ENCODE data around the gene NADK. TPM values are rescaled to one million over a fixed set of nuclear protein-coding genes. Genes with fewer than 3 reads are reported as not detected.
A peak's percentile ranks its signal among the peaks of the same experiment; 100 is the strongest.

Gene NADK
- total and polyA plus RNA-seq, 10 of the 15 experiments (the other 5 are each of a cell fraction or from before 2014, with no cell fraction given) = 1.1 to 93.2 (median 46.9) TPM

GRCh38 chr1:1779691-1780597 is 1.7 kb upstream of the NADK start (continued):
- TF ChIP-seq POLR2AphosphoS5 (IDR thresholded peaks at IDR 0.05; ENCODE audit: low read length) (no peak; the same call in 1 of the 2 replicates), LARP7 (IDR thresholded peaks at IDR 0.05) (no peak; the same call in 1 of the 2 replicates), RELB (IDR thresholded peaks at IDR 0.05; ENCODE audit: low read depth) (peak; percentile 74), ZSCAN29 (IDR thresholded peaks at IDR 0.05) (peak; percentile 35; the same call in 1 of the 2 replicates), TCF12 (IDR thresholded peaks at IDR 0.05; ENCODE audit: low read depth, low read length) (peak; percentile 88), SPI1 (IDR thresholded peaks at IDR 0.05; ENCODE audit: borderline replicate concordance, insufficient read depth, low read depth, low read length) (no peak), GABPA (IDR thresholded peaks at IDR 0.05; ENCODE audit: low read depth) (peak; percentile 64; the same call in 1 of the 2 replicates), GATAD2B (conservative IDR thresholded peaks at IDR 0.05; ENCODE audit: low read depth) (peak; percentile 76; the same call in 1 of the 2 replicates), ZBTB11 (CRISPR knock-in tag; IDR thresholded peaks at IDR 0.05) (no peak), NRF1 (conservative IDR thresholded peaks at IDR 0.05; ENCODE audit: low read depth, low read length) (no peak), WRNIP1 (IDR thresholded peaks at IDR 0.05; ENCODE audit: borderline replicate concordance, low read depth, low read length) (no peak), RAD21 (IDR thresholded peaks at IDR 0.05; ENCODE audit: insufficient read depth, low read depth, low read length) (no peak), MYC (IDR thresholded peaks at IDR 0.05; ENCODE audit: insufficient read depth, insufficient read length, insufficient replicate concordance, low read length, severe bottlenecking) (no peak), CREB1 (IDR thresholded peaks at IDR 0.05; ENCODE audit: low read depth) (peak; percentile 74), YY1 (IDR thresholded peaks at IDR 0.05; ENCODE audit: low read depth, low read length) (no peak), USF2 (IDR thresholded peaks at IDR 0.05; ENCODE audit: borderline replicate concordance, low read depth, low read length) (no peak), ETV6 (conservative IDR thresholded peaks at IDR 0.05 in 1 of 2, IDR thresholded peaks at IDR 0.05 in 1 of 2; ENCODE audit: borderline replicate concordance in 1 of 2, low read depth in 1 of 2) (no peak; a peak in 1 of 4 replicates), SMC3 (IDR thresholded peaks at IDR 0.05; ENCODE audit: borderline replicate concordance, low read length) (no peak; the same call in 1 of the 2 replicates)
- TF ChIP-seq, protein P1, sequence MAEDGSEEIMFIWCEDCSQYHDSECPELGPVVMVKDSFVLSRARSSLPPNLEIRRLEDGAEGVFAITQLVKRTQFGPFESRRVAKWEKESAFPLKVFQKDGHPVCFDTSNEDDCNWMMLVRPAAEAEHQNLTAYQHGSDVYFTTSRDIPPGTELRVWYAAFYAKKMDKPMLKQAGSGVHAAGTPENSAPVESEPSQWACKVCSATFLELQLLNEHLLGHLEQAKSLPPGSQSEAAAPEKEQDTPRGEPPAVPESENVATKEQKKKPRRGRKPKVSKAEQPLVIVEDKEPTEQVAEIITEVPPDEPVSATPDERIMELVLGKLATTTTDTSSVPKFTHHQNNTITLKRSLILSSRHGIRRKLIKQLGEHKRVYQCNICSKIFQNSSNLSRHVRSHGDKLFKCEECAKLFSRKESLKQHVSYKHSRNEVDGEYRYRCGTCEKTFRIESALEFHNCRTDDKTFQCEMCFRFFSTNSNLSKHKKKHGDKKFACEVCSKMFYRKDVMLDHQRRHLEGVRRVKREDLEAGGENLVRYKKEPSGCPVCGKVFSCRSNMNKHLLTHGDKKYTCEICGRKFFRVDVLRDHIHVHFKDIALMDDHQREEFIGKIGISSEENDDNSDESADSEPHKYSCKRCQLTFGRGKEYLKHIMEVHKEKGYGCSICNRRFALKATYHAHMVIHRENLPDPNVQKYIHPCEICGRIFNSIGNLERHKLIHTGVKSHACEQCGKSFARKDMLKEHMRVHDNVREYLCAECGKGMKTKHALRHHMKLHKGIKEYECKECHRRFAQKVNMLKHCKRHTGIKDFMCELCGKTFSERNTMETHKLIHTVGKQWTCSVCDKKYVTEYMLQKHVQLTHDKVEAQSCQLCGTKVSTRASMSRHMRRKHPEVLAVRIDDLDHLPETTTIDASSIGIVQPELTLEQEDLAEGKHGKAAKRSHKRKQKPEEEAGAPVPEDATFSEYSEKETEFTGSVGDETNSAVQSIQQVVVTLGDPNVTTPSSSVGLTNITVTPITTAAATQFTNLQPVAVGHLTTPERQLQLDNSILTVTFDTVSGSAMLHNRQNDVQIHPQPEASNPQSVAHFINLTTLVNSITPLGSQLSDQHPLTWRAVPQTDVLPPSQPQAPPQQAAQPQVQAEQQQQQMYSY (CRISPR knock-in tag; IDR thresholded peaks at IDR 0.05) = no peak
